Measurements from ENCODE around the gene RAD23A.
A peak's percentile ranks its signal among the peaks of the same experiment; 100 is the strongest.
"Not testable (repeated sequence)": the region's sequence is repeated elsewhere in the genome, so short reads cannot be mapped to it uniquely, and the experiment has no call there.

RAD23A gene

DNA sequence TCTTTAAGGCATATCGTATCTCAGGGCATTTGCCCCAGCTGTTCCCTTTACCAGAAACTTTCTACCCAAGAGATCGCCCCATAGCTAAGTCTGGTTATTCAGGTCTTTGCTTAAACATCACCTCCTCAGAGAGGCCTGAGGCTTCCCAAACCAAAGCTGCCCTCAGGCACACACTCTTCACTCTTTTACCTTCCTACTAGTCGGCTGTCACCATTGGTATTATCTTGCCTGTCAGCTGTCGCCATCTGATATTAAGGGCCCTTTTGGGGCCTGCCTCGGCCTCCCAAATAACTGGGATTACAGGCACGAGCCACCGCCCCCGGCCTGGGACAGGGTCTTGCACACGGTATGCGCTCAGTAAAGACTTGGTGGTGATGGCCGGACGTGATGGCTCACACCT lies 10.3 kb downstream of the RAD23A start:
- no peak for DNase-seq

DNA sequence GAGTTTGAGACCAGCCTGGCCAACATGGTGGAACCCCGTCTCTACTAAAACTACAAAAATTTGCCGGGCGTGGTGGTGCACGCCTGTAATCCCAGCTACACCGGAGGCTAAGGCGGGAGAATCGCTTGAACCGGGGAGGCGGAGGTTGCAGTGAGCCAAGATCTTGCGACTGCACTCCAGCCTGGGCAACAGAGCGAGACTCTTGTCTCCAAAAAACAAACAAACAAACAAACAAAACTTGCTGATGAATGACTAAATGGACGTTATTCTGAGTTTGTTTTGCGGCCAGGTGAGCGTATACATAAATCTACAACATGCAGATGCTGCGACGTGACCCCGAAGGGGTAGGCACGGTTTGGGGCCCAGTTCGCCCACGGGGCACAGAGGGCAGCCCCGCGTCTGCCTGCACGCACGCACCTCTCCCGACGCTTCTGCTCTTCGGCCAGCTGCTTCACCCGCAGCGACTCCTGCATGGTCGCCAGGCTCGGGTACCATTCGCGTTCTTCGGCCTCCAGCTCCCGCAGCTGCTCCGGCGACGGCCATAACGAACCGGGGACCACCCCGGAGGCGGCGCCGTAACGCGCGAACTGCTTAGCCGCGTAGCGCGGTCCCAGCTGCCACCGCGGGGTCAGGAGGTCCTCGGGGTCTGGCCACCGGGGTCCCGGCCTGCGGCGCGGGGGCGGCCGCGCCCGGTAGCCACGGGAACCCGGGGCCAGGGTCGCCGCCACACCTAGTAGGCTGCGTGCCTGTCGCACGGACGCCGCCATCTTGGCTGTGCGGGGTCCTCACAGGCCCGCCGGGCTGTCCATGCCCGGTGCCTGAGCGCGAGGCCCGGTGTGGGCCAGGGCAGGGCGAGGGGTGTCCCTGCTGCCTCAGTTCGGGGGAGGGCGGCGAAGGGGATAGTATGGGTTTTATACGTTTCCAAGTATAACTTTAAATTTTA lies 11.1 kb downstream of the RAD23A start, which contains the start of gene GADD45GIP1:
TSS of gene GADD45GIP1 (minus strand) at position 778 of the 943 bp plus-strand sequence. CDS start at position 767, 11 bp downstream.
- DNase-seq = peak; percentile 54 to 91 (median 72)

DNA sequence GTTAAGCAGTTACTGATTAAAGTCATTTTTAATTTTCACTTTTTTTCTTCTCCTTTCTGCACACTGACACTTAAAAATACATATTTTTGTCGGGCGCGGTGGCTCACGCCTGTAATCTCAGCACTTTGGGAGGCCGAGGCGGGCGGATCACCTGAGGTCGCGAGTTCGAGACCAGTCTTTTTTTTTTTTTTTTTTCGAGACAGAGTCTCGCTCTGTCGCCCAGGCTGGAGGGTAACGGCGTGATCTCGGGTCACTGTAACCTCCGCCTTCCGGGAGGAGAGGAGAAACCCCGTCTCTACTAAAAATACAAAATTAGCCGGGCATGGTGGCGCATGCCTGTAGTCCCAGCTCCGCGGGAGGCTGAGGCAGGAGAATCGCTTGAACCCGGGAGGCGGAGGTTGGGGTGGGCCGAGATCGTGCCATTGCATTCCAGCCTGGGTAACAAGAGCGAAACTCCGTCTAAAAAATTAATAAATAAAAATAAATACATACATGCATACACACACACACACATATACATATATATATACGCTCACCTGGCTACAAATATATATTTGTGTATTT lies 11.8 kb downstream of the RAD23A start:
- not testable (repeated sequence) for DNase-seq

DNA sequence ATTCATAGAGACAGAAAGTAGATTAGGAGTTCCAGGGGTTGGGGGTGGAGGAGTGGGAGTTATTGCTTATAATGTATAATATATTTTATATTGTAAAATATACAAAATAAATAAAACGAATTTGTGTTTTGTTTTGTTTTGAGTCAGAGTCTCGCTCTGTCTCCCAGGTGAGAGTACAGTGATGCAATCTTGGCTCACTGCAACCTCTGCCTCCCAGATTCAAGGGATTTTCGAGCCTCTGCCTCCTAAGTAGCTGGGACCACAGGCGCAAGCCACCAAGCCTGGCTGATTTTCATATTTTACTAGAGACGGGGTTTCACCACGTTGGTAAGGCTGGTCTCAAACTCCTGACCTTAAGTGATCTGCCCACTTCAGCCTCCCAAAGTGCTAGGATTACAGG lies 13.8 kb downstream of the RAD23A start:
- DNase-seq = no peak

DNA sequence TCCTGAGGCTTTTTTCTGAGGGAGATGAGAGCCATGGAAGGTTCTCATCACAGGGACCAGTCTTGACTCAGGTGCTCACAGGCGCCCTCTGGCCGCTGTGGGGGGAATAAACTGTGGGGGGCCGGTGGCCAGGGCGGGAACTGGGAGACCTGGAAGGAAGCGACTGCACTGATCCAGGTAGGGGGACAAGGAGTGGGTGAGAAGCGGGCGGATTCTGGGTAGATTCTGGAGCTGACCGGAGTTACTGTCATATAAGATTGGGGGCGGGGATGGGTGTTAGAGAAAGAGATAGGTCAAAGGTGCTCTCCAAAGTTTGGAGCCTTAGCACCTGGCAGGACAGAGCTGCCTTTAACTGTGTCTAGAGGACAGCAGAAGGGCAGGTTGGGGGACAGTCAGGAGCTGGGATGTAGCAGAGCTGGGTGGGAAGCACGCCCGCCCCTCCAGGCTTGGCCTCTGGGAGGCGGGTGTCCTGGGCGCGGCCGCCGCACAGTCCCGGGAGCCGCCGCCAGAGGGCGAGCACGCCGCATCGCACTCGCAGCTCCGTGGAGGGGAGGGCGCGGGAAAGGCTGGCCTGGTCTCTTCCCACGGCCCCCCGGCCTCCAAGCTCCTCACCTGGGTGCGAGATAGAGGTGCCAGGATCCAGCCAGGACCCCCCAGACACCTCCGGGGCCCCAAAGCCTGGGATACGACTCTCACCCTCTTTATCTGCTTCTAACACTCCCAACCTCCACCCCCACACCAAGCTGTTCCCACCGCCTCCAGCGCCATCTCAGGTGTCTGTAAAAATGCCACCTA lies 19.6 kb downstream of the RAD23A start:
- peak; percentile 61 to 80 (median 70) for DNase-seq

DNA sequence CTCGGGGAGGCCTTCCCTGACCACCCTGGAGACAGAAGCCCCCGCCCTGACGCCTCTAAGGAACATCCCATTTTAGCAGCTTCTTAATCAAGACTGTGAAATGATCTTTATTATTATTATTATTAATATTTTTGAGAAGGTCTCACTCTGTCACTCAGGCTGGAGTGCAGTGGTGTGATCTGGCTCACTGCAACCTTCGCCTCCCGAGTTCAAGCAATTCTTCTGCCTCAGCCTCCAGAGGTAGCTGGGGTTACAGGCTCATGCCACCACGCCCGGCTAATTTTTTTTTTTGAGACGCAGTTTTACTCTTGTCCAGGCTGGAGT lies 20.1 kb downstream of the RAD23A start:
- no peak for DNase-seq

DNA sequence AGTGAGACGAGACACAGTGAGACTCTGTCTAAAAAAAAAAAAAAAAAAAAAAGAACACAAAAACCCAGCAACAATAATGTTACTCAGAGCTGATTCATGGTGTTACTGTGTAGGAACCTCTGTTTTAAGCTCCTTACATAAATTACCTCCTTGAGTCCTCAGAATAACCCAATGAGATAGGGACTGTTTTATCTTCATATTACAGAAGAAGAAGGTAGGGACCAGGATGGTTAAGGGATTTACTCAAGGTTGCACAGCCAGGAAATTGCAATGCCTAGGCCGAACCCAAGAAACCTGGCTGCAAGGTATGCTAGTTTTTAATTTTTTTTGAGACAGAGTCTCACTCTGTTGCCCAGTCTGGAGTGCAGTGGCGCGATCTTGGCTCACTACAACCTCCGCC lies 22.2 kb downstream of the RAD23A start:
- no peak for DNase-seq

DNA sequence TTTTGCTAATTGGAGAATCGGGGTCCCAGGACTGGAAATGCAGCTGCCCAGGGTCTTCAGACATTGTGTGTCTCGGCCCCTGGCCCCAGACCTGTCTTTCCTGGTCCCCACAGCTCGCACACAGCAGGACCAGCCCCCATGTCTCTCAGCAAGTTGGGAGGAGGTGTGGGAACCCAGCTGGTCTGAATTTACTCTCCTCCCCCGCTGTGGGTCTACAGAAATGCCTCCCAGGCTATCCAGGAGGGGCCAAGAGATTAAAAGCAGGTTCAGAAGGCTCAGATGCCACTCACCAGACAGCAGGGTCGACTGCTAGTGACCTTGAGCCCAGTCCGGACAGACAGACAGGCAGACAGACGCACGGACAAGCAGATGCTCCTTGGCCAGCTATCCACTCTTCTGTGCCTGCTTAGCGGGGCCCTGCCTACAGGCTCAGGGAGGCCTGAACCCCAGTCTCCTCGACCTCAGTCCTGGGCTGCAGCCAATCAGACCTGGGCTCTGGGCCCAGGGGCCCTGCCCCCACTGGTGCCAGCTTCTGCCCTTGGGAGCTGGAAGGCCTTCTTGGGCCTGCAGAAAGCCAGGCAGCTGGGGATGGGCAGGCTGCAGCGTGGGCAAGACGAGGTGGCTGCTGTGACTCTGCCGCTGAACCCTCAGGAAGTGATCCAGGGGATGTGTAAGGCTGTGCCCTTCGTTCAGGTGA lies 23.8 kb downstream of the RAD23A start, which contains the start of gene DAND5:
TSS of gene DAND5 (plus strand) at position 285 of the 697 bp plus-strand sequence. CDS start at position 370, 85 bp downstream.
- DNase-seq = no peak

DNA sequence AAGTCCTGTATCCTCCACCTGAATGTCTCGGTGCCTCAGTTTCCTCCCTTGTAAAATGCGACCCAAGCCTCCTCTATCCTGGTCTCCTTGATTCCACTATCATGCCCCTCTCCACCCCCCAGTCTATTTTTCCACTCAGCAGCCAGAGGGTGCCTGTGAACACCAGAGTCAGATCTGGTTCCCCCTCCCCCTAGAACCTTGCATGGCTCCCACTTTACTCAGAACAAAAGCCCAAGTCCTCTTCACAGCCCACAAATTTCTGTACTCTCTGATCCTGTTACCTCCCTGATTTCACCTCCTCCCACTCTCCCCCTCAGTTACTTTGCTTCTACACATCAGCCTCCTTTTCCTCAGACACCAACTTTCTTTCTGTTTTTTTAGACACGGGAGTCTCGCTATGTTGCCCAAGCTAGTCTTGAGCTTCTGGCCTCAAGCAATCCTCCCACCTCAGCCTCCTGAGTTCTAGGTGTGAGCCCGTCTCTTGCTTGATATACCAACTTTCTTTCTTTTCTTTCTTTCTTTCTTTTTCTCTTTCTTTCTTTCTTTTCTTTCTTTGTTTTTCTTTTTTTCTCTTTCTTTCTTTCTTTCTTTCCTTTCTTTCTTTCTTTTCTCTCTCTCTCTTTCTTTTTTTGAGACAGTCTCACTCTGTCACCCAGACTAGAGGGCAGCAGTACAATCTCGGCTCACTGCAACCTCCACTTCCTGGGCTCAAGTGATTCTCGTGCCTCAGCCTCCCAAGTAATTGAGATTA lies 24.6 kb downstream of the RAD23A start:
- no peak for DNase-seq

DNA sequence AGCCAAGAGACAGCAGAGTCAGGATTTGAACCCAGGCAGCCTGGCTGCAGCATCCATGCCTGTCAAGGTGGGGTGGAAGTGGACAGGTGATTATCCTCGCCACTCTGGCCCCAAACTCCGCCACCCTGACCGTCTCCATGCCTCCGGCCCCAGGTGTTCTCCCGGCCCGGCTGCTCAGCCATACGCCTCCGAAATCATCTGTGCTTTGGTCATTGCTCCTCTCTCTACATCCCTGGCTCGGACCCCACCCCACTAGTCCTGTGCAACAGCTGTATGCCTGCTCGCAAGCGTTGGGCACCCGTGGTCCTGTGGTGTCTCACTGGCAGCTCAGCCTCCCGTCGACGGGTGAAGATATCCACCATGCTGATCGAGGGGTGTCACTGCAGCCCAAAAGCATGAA lies 27.6 kb downstream of the RAD23A start:
- DNase-seq = no peak

DNA sequence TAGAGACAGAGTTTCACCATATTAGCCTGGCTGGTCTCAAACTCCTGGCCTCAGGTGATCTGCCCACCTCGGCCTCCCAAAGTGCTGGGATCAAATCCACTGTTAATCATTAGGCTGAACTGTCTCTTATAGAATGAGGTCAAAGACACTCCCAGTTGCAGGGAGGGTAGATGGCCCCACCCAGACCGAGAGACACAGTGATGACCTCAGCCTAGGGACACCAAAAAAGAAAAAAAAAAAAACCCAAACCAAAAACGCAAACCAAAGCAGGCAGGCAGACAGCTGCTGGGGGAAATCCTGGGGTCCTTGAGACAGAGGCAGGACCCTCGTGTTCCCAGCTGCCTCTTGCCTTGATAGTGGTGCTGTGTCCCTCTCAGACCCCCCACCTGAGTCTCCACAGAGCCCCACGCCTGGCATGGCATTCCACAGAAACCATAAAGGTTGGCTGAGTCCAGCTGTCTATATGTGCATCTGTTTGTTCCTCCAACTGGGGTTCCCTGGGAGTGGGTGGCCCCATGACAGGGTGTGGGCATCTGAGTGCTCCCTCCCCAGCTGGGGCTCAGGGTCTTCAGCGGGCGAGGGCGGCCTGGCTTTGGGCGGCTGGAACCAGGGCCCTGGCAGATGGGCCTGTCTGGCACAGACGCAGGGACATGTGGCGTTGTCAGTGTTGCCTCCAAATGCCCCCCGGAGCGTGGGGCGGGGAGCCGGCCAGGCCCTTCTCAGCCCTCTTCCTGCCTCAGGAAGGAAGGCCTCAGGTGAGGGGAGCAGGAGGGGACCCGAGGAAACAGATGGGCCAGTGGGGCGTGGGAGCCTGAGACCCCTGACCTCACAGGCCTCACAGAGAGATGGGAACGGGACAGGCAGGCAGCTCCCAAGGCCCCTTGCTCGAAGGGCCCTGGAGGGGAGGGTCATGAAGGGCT lies 28.9 kb downstream of the RAD23A start:
- DNase-seq = no peak

DNA sequence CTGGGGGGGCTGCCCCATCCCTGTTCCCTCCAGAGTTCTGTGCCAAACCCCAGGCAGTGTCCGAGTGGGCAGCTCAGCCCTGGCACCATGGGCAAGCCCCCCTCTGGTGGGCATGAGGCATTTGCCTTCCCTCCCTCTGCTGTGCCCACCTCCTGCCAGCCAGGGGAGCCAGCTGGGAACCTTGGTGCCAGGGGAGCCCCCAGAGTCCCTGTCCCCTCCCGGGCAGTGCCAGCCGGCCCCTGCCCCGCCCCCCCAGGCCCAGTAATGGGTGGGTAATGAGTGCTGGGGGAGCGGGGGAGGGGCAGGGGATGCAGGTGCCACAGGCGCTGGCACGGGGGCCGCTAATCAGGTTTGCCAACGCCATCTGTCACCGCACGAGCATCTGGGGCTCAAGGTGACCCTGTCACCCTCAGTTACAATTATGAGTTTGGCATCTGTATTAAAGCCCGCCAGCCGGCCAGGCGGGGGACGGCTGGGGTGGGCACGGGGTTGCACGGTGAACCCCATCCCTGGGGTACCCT lies 29.6 kb downstream of the RAD23A start:
- no peak for DNase-seq

DNA sequence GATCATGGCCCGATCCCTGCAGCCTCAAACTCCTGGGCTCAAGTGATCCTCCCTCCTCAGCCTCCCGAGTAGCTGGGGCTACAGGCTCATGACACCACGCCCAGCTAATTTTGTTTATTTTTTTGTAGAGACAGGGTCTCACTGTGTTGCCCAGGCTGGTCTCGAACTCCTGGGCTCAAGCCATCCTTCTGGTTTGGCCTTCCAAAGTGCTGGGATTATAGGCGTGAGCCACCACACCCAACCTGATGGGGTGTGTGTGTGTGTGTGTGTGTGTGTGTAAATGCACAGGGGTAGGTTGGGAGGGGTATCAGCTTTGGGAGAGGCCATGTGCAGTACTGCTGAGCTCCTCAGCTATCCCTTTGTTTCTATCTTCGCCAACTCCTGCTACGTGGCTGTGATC lies 30.4 kb downstream of the RAD23A start:
- DNase-seq = not testable (repeated sequence)

DNA sequence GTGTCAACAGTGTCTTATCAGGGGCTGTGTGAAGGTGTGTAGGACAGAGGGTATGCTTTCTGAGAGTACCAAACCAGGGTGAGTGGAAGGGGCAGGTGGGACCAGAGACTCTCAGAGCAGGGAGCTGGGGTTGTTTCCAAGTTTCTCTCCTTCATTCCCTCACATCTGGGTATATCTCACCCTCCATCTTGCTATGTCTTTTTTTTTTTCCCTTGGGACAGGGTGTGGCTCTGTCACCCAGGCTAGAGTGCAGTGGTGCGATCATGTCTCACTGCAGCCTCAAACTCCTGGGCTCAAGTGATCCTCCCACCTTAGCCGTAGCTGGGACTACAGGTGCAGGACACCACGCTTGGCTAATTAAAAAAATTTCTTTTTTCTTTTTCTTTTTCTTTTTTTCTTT lies 34.3 kb downstream of the RAD23A start:
- DNase-seq = no peak

DNA sequence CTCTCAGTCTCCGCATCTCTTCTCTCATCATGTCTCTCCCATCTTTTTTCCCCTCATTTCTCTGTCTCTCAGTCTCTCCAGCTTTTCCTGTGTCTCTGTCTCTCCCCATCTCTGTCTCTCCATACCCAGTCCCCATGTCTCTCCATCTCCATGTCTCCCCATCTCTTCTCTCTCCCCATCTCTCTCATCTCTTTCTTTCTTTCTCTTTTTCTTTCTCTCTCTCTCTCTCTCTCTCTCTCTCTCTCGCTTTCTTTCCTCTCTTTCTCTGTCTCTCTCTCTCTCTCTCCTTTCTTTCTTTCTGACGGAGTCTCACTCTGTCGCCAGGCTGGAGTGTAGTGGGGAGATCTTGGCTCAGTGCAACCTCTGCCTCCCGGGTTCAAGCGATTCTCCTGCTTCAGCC lies 37.0 kb downstream of the RAD23A start:
- DNase-seq = no peak

DNA sequence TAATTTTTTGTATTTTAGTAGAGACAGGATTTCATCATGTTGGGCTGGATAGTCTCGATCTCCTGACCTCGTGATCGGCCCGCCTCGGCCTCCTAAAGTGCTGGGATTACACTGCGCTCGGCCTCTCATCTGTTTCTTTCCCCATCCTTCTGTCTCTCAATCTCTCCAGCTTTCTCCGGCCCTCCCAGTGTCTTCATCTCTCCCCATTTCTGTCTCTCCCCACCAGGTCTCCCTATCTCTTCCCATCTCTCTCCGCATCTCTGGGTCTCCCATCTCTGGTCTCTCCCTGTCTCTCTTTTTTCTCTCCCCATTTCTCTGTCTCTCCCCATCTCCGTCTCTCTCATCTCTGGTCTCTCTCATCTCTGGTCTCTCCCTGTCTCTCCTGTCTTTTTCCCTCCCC lies 37.4 kb downstream of the RAD23A start:
- DNase-seq = no peak

DNA sequence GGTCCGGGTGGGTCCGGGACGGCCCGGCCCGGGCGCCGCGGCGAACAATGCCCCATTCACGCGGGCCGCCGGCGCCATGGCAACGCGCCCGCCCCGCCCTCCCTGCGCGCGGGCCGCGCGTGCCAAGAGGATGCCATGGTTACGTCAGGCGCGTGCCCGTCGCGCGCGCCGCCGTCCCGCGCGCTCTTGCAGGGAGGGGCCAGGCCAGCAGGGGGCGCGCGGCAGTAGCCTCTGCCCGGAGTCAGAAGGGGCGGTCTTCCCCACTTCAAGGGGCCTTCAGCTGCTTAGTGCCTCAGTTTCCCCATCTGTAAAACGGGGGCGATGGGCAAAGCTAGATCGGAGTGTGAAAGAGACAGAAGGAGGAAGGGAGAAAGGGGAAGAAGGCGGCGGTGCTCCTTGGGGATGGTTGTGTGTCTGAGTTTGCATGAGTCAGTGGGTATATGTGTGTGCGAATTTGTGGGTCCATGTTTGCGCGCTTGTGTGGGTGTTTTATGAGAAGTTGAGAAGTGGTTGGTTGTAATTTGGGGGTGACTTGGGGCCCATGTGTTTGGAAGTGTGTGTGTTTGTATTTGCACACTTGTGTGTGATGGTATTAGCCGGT lies 38.0 kb downstream of the RAD23A start:
- DNase-seq = peak; percentile 64 to 83 (median 70)

DNA sequence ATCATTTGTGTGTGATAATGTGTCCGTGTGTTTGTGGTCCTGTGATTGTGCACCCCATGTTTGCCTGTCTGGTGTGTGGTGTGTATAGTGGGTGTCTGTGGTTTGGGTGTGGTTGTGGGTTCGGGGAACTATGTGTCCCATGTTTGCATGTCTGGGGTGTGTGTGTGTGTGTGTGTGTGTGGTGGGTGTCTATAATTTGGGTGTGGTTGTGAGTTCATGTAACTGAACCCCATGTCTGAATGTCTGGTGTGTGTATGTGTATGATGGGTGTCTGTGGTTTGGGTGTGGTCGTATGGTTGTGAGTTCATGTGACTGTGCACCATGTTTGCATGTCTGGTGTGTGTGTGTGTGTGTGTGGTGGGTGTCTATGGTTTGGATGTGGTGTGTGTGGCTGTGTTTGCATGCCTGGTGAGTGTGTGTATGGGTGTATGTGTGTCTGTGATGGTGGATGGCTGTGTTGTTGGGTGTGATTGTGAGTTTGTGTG lies 38.5 kb downstream of the RAD23A start:
- DNase-seq = peak in 2 of 5 experiments; percentile 32 to 59

DNA sequence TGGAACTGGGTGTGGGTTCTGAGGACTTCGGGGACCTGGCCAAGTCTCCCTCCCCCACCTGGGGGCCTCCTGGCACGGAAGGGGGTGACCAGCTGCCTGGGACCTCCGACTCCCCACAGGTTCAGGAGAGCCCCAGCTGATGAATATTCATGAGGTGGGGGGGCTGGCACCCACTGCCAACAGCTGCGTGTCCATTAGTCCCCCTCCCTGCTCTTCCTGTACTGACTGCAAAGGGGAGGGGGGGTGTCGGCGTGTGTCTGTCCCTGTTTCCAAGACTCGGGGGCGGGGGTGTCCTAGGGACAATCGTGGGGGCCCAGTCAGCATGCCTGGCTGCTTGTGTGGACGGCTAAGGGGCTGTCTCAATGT lies 39.0 kb downstream of the RAD23A start:
- DNase-seq = no peak

Data from T-helper 2 cell (primary cell).